Suprapubic skin (tissue), 4 donors: ENCODE measurements around the gene ANKRD9.
"Not testable (repeated sequence)": the region's sequence is repeated elsewhere in the genome, so short reads cannot be mapped to it uniquely, and the experiment has no call there.

Experiments used
- POLR2A ChIP-seq, 2 donors: fragments of 450-650 bp; IDR thresholded peaks; one replicate each; pipeline ENCODE4 v1.6.1; 2017; ENCODE audit warnings: antibody characterized with exemption in 2 of 2, mild to moderate bottlenecking in 2 of 2, moderate library complexity in 2 of 2
- POLR2AphosphoS5 ChIP-seq, 3 donors: sonication (generic); formaldehyde crosslinking; IDR thresholded peaks; one replicate each; pipeline ENCODE4 v1.6.1; 2017; ENCODE audit warnings: antibody characterized with exemption in 3 of 3
- TF ChIP-seq, protein P1 (sequence below), 2 donors: fragments of 200-600 bp in 1 of 2; fragments of 450-650 bp in 1 of 2; sonication (generic) in 1 of 2; IDR thresholded peaks; one replicate each; pipeline ENCODE4 v1.5.1; 2016 to 2019; ENCODE audit warnings: antibody characterized with exemption in 2 of 2, mild to moderate bottlenecking in 1 of 2, moderate library complexity in 1 of 2

GRCh38 chr14:102519709-102520108 is 10.1 kb upstream of the ANKRD9 start:
- TF ChIP-seq POLR2AphosphoS5, POLR2A (IDR thresholded peaks at IDR 0.05): not testable (repeated sequence)
- TF ChIP-seq, protein P1, sequence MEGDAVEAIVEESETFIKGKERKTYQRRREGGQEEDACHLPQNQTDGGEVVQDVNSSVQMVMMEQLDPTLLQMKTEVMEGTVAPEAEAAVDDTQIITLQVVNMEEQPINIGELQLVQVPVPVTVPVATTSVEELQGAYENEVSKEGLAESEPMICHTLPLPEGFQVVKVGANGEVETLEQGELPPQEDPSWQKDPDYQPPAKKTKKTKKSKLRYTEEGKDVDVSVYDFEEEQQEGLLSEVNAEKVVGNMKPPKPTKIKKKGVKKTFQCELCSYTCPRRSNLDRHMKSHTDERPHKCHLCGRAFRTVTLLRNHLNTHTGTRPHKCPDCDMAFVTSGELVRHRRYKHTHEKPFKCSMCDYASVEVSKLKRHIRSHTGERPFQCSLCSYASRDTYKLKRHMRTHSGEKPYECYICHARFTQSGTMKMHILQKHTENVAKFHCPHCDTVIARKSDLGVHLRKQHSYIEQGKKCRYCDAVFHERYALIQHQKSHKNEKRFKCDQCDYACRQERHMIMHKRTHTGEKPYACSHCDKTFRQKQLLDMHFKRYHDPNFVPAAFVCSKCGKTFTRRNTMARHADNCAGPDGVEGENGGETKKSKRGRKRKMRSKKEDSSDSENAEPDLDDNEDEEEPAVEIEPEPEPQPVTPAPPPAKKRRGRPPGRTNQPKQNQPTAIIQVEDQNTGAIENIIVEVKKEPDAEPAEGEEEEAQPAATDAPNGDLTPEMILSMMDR (IDR thresholded peaks at IDR 0.05), result not testable (repeated sequence)
